NT2/D1 (cell line): ENCODE results near the gene VAPA.

Experiments
- SUZ12 ChIP-seq: IDR thresholded peaks from 2 replicates; pipeline ENCODE4 v1.6.1; 2011; ENCODE audit not compliant: insufficient read length, insufficient read depth; ENCODE audit errors: extremely low read depth
- YY1 ChIP-seq: IDR thresholded peaks from 2 replicates; pipeline ENCODE4 v1.6.1; 2011; ENCODE audit not compliant: insufficient read length, insufficient read depth
- ZNF274 ChIP-seq: IDR thresholded peaks from 2 replicates; pipeline ENCODE4 v1.6.1; 2011; ENCODE audit warnings: mild to moderate bottlenecking, low read depth, low read length

DNA sequence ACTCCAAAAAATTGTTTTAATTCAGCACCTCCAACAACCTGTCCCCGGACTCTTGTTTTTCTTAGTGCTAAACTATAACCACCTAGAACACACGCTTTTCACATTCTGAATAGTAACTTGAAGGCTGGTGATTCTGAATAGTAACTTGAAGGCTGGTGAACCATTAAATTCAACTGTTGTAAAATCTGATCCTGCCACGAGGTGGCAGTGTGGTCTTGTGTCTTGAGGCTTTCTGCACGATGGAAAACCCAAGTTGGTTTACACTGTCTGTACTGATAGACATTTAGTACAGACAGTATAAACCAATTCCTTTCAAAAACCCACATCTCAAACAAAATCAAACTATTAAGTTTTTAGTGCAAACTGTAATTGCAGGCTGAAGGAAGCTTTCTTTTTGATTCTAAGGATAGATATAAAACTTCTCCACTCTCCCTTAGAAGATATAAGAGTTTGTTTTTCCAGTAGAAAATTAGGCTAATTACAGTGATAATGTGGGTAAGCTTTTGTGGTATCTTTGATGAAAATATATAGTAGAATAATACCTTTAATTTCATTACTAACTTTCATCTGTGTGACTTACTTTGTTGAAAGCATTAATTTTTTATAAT, 57.6 kb downstream of the VAPA start:
- no peak for TF ChIP-seq ZNF274
- no peak for TF ChIP-seq YY1
- no peak for TF ChIP-seq SUZ12
